Hepatocyte (in vitro differentiated cells): ENCODE measurements around the gene GRK2. TPM values are rescaled to one million over a fixed set of nuclear protein-coding genes. Genes with fewer than 3 reads are reported as not detected.

ENCODE experiments used
- DNase-seq: peaks from one replicate; pipeline ENCODE4 v3.0.0-alpha.2; 2016; ENCODE audit warnings: low spot score
- H2AFZ ChIP-seq: fragments of 200-600 bp; sonication (generic); 2 replicates; pipeline ENCODE4 v1.6.0; 2016; ENCODE audit warnings: antibody characterized with exemption, mild to moderate bottlenecking
- H3K27ac ChIP-seq: fragments of 200-600 bp; sonication (generic); 2 replicates; pipeline ENCODE4 v1.5.1; 2016; ENCODE audit warnings: mild to moderate bottlenecking
- H3K27me3 ChIP-seq: fragments of 200-600 bp; sonication (generic); 2 replicates; pipeline ENCODE4 v1.6.1; 2016
- H3K36me3 ChIP-seq: fragments of 200-600 bp; sonication (generic); replicated peaks from 2 replicates; pipeline ENCODE4 v1.5.1; 2016; ENCODE audit warnings: low read depth; ENCODE audit not compliant: insufficient read depth
- H3K4me1 ChIP-seq: fragments of 200-600 bp; sonication (generic); 2 replicates; pipeline ENCODE4 v1.5.1; 2016; ENCODE audit warnings: mild to moderate bottlenecking, moderate library complexity; ENCODE audit not compliant: insufficient read depth
- H3K4me2 ChIP-seq: fragments of 200-600 bp; sonication (generic); 2 replicates; pipeline ENCODE4 v1.6.0; 2016
- H3K4me3 ChIP-seq: fragments of 200-600 bp; sonication (generic); 2 replicates; pipeline ENCODE4 v1.5.1; 2016; ENCODE audit warnings: mild to moderate bottlenecking
- H3K79me2 ChIP-seq: fragments of 200-600 bp; sonication (generic); 2 replicates; pipeline ENCODE4 v1.6.0; 2017; ENCODE audit warnings: mild to moderate bottlenecking
- H3K9me2 ChIP-seq: fragments of 200-600 bp; sonication (generic); replicated peaks from 2 replicates; pipeline ENCODE4 v1.6.0; 2017; ENCODE audit warnings: mild to moderate bottlenecking; ENCODE audit not compliant: insufficient read depth
- H3K9me3 ChIP-seq: fragments of 200-600 bp; sonication (generic); 2 replicates; pipeline ENCODE4 v1.5.1; 2016; ENCODE audit warnings: low read depth, mild to moderate bottlenecking
- H4K20me1 ChIP-seq: fragments of 200-600 bp; sonication (generic); 2 replicates; pipeline ENCODE4 v1.6.0; 2016; ENCODE audit warnings: mild to moderate bottlenecking; ENCODE audit not compliant: insufficient read depth, poor library complexity, severe bottlenecking
- CTCF ChIP-seq: fragments of 200-600 bp; sonication (generic); IDR thresholded peaks from 2 replicates; pipeline ENCODE4 v1.5.1; 2016; ENCODE audit warnings: antibody characterized with exemption, mild to moderate bottlenecking; ENCODE audit not compliant: poor library complexity
- EZH2 ChIP-seq: fragments of 200-600 bp; sonication (generic); IDR thresholded peaks from 2 replicates; pipeline ENCODE4 v1.6.1; 2016; ENCODE audit warnings: antibody characterized with exemption, mild to moderate bottlenecking, borderline replicate concordance
- EZH2phosphoT487 ChIP-seq: fragments of 200-600 bp; sonication (generic); IDR thresholded peaks from one replicate; pipeline ENCODE4 v1.6.1; 2018; ENCODE audit warnings: antibody characterized with exemption, mild to moderate bottlenecking, low read depth, moderate library complexity; ENCODE audit not compliant: unreplicated experiment, severe bottlenecking
- WGBS: methylation state at CpG from one replicate; pipeline ENCODE4 v1.1.6; 2016; ENCODE audit warnings: low lambda C conversion rate; ENCODE audit errors: missing lambda C conversion rate; 5-methylcytosine and 5-hydroxymethylcytosine counted together
- polyA plus RNA-seq: library from polyadenylated mRNA; unstranded; fragments of >200 nt; fragmentation: Nextera tagmentation; extraction: Ambion mirVana; gene quantifications from 2 replicates; pipeline ENCODE4 v1.2.1, GENCODE V29; 2016
- total RNA-seq: library from RNA; depleted of rRNA; stranded (reverse); fragments of >200 nt; gene quantifications from 2 replicates; pipeline ENCODE4 v1.2.3, GENCODE V29; 2014

GRK2 gene
- total and polyA plus RNA-seq, 2 experiments from 2014 or later = 41.4 to 59.6 TPM

GRCh38 chr11:67255353-67255752, 10.9 kb upstream of the GRK2 start:
- Histone ChIP-seq H3K27me3 (no peaks in the 10 kb centered on the region), H3K9me2 (no peaks in the 10 kb centered on the region), H3K36me3 (no peaks in the 10 kb centered on the region), H3K4me1 (no peaks in the 10 kb centered on the region), H3K27ac (no peak overlapping the region), H3K79me2 (no peaks in the 10 kb centered on the region), H2AFZ (no peak overlapping the region), H3K4me2 (no peak overlapping the region), H3K9me3 (no peaks in the 10 kb centered on the region), H3K4me3 (no peak overlapping the region), H4K20me1 (peaks cover 3% of the 10 kb centered on the region)
- no peak for TF ChIP-seq CTCF
- no peak for TF ChIP-seq EZH2
- TF ChIP-seq EZH2phosphoT487 = no peak
- no peak for DNase-seq
- 96% methylated on average over 10 of the region's 10 CpGs for WGBS

- no peaks in the 10 kb centered on the region for H3K79me2 ChIP-seq
- no peaks in the 10 kb centered on the region for H3K9me2 ChIP-seq
- H3K4me1 ChIP-seq = peaks cover under 1% of the 10 kb centered on the region
- H3K27me3 ChIP-seq = no peaks in the 10 kb centered on the region
- WGBS = 95% methylated on average over 8 of the region's 8 CpGs
- TF ChIP-seq CTCF = no peak
- no peak for TF ChIP-seq EZH2phosphoT487
- TF ChIP-seq EZH2 = no peak
- no peak overlapping the region for H3K27ac ChIP-seq
- no peak for DNase-seq
- no peak overlapping the region for H2AFZ ChIP-seq
- peaks cover 3% of the 10 kb centered on the region for H4K20me1 ChIP-seq
- H3K36me3 ChIP-seq = no peaks in the 10 kb centered on the region
- no peaks in the 10 kb centered on the region for H3K9me3 ChIP-seq
- H3K4me2 ChIP-seq = no peak overlapping the region
- no peak overlapping the region for H3K4me3 ChIP-seq
These were observed 10.4 kb upstream of the GRK2 start for GRCh38 chr11:67255864-67256263.

- no peaks in the 10 kb centered on the region for H3K9me2 ChIP-seq
- WGBS = 90% methylated on average over 5 of the region's 5 CpGs
- no peaks in the 10 kb centered on the region for H3K79me2 ChIP-seq
- peaks cover 7% of the 10 kb centered on the region for H3K4me1 ChIP-seq
- H3K27me3 ChIP-seq = no peaks in the 10 kb centered on the region
- H4K20me1 ChIP-seq = peaks cover 3% of the 10 kb centered on the region
- TF ChIP-seq EZH2phosphoT487 (no peak), CTCF (no peak), EZH2 (no peak)
- H3K36me3 ChIP-seq = no peaks in the 10 kb centered on the region
- no peak overlapping the region for H3K4me2 ChIP-seq
- H3K4me3 ChIP-seq = no peak overlapping the region
- H3K27ac ChIP-seq = no peak overlapping the region
- no peak overlapping the region for H2AFZ ChIP-seq
- no peak for DNase-seq
- H3K9me3 ChIP-seq = no peaks in the 10 kb centered on the region
These were observed 9.7 kb upstream of the GRK2 start for GRCh38 chr11:67256477-67257135.
